NCI-H774 (cell line): ENCODE results near the gene CRYGD.
"Not testable (repeated sequence)": the region's sequence is repeated elsewhere in the genome, so short reads cannot be mapped to it uniquely, and the experiment has no call there.

Source experiments
- DNase-seq: peaks from one replicate; lab custom pipeline; 2025; lab: John Stamatoyannopoulos, UW

CRYGD gene

DNA sequence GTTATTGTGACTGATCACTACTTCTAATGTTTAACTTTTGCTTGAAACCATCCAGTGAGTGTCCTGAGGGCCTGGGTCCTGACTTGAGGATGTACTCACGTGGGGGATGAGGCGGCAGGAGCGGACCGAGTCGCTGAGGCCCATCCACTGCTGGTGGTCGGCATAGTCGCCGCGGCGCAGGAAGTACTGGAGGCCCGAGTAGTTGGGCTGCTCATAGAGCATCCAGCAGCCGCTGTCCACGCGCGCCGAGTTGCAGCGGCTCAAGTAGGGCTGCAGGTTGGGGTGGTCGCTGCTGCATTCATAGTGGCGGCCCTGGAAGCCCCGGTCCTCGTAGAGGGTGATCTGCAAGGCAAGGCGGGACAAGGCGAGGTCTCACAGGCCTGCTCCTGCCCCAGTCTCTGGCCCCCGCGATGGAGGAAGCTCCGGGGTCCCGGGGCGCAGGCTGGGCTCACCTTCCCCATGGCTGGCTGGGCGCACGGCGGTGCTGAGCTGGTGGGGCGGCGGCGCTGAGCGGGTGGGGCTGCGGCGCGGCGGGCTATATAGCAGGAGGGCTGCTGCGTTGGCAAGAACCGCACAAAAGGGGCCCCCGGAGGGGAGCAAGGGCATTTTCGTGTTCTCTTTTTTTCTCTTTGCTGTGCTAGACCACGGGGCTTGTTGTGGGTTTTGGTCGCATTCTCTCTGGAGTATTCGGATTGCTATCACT, at the start of gene CRYGD:
Gene CRYGD, minus strand, starts transcription at position 512 of the 703 bp plus-strand sequence. Its CDS starts 51 bp downstream, at position 461.
- not testable (repeated sequence) for DNase-seq

DNA sequence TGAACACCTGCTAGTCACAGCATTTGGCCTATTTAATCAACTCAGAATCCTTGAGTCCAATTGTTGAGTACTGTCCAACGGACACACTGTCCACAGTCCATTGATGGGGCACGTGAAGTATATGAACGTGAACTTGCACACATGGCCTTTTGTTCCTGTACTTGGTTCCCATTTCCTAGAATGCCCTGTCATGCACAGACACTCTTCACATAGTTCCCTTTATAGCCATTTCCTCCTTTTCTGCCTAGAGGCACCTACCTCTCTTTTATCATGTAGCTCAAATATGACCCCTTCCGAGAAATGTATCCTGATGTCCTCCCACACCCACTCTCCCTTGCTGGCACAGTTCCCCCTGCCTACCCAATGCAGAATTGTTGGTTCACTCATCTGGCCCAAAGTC, 47.8 kb upstream of the CRYGD start:
- DNase-seq = no peak

DNA sequence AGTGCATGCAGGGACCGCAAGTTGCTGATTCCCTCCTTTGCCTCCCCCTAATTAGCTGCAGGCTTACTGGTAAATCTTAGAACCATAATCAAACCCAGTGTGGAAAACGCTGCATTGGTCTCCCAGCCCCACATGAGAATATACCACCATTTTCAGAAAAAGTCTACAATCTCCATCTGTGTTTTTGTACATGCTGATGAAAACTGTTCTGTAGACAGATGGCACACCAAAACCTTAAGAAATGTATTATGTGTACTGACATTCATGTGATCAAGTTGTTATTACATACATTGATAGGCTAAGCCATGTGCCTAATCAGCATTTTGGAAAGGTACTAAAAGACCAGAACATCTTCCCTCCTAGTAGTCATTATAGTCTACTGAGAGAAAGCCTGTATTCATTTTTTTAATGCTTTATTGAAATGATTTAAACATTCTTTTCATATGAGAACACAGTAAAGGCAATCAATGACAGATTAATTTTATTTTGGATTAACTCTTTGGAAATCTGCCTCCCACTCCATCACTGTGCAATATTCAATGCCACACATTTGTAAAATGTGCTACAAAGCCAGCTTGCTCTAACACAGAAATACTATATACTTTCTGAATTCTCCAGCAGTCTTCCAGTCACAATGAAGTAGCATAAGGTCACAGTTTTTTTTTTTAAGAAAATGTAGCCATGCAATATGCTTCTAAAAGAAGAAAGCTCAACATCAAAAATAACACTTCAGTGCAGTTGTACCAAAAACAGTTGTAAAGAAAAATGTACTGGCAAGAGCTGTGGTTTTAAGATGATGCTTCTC, 40.8 kb upstream of the CRYGD start:
- DNase-seq = no peak

DNA sequence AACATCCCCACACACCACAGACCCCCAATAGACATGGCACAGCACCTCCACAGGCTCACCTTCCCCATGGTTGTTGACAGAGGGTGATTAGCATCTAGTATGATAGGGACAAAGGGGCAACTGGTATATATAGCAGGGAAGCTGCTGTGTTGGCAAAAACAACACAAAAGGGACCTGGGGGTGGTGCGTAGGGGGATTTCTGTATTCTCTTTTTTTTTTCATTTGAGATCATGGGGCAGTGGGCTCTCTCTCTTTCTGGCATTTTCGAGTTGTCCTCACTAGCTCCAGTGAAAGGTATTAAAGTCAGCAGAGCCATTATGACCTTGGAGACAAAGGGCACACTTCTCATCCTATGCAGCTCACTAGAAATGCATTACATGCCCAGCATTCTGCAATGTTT, 39.2 kb upstream of the CRYGD start, which contains the start of gene CRYGA:
Gene CRYGA, minus strand, starts transcription at position 101 of the 400 bp plus-strand sequence. Its CDS starts 33 bp downstream, at position 68.
- no peak for DNase-seq

DNA sequence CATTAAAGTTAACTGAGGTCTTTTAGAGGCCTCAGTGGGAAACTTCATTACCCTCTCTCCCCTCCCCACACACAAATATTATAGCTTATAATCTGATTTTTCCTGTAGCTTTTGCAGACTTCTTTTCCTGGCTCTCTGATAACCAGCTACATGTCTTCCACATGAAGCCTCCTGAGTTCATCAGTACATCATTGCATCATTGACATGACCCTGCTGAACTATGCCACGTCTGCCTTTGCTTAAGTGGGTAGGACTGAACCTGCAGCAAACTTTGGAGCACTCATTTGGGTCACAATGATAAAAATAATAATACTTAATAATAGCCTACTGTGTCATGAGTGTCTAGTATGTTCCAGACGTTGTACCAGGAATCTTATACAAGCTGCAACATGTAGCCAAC, 32.1 kb upstream of the CRYGD start:
- no peak for DNase-seq

DNA sequence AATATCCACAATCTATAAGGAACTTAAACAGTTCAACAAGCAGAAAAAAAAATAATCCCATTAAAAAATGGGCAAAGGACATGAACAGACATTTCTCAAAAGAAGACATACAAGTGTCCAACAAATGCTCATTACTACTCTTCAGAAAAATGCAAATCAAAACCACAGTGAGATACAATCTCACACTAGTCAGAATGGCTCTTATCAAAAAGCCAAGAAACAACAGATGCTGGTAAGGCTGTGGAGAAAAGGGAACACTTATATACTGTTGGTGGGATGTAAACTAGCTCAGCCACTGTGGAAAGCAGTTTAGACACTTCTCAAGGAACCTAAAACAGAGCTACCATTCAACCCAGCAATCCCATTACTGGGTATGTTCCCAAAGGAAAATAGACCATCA, 28.8 kb upstream of the CRYGD start:
- no peak for DNase-seq

DNA sequence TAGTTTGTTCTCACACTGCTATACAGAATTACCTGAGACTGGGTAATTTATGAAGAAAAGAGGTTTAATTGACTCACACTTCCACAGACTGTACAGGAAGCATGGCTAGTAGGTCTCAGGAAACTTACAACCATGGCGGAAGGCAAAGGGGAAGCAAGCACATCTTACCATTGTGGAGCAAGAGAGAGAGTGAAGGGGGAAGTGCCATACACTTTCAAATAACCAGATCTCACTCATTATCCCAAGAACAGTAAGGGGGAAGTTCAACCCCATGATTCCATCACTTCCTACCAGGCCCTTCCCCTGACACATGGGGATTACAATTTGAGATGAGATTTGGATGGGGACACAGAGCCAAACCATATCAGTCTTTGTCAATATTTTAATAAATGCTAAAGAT, 26.6 kb upstream of the CRYGD start:
- DNase-seq = no peak

DNA sequence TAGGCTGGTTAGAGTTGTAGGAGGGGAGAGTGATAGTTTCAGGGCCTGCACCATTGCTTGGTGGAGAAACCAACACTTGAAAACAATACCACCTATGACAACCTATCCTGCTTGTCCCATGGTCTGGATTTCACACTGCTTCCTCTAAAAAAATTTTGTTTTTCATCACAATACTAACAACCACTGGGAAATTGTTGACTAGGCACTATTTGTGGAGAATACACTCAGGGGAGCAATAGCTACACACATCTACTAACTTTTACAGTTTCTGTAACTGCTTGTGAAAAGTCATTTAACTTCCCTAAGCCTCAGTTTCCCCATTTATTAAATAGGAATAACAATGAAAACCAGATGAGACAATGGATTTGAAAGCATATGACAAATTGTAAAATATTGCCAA, 25.8 kb upstream of the CRYGD start:
- no peak for DNase-seq

DNA sequence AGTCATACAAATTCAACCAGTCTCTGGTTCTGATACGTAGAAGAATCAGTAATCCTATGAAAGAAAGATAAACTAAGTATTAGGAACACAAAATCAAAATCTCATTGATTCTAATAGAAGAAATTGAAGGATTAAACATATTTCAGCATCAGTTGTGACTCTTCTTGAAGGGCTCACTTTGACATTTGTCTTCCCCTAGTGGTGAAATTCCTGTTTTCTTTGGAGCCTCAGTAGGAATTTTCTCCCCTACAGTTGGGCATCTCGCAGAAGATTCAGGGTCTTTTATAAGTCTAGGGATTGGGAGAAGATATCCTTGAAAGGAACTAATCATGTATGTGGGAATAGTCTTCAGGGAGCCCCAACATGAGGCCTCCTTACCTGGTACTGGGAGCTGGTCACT, 24.5 kb upstream of the CRYGD start:
- no peak for DNase-seq

DNA sequence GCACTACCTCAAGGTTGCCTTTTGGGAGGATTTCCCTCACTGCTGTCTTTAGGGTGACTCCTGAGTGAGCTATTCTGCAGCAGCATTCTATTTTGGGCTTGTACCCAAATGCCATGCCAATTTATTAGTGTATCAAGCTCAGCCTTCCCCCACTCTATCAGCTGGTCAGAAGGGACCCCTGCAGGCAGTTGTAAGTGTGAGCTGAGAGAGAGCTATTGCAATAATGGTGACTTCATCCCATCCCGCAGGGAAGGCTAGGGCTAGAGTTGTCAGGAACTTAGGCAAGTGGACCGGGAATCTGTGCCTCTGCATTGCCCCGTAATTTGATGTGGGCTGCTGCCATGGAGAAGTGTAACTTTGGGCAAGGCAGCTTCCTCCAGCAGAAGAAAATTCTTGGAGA, 23.4 kb upstream of the CRYGD start:
- no peak for DNase-seq

DNA sequence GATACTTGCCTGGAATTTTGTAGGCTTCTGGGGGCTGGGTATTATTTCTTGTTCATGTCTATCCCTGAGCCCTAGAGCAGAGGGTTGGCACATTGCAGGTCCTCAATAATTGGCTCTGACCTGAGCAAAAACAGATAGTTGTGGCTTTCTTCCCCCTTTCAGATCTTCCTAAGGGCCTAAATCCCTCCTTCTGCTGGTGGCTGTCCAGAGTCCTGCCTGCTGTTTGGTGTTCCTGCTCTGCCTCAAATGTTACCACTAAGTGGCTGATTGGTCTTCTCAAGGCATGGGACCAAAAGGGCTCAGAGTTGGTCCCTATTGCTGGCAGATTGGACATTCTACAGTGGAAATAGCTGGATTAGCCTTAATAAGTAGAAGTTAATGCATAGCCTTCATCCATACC, 22.7 kb upstream of the CRYGD start:
- no peak for DNase-seq

DNA sequence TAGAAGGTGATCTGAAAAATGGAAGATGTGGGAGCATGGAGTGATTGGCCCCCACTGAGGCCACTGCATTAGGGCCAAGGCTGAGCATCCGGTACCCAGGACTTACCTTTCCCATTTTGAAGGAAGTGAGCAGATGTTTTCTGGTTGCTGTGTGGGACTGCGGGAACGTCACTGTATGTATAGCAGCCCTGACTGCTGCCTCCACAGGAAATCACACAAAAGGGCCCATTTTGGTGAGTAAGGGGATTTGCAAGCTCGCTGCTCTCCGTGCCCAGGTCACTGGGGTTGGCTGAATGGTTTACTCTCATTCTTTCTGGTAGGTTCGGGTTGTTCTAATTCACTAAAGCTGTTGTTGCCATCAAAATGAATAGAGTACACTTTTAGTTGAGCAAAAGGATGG, 21.7 kb upstream of the CRYGD start, which contains the start of gene CRYGB:
Gene CRYGB, minus strand, starts transcription at position 153 of the 400 bp plus-strand sequence. Its CDS starts 38 bp downstream, at position 115.
- DNase-seq = no peak

DNA sequence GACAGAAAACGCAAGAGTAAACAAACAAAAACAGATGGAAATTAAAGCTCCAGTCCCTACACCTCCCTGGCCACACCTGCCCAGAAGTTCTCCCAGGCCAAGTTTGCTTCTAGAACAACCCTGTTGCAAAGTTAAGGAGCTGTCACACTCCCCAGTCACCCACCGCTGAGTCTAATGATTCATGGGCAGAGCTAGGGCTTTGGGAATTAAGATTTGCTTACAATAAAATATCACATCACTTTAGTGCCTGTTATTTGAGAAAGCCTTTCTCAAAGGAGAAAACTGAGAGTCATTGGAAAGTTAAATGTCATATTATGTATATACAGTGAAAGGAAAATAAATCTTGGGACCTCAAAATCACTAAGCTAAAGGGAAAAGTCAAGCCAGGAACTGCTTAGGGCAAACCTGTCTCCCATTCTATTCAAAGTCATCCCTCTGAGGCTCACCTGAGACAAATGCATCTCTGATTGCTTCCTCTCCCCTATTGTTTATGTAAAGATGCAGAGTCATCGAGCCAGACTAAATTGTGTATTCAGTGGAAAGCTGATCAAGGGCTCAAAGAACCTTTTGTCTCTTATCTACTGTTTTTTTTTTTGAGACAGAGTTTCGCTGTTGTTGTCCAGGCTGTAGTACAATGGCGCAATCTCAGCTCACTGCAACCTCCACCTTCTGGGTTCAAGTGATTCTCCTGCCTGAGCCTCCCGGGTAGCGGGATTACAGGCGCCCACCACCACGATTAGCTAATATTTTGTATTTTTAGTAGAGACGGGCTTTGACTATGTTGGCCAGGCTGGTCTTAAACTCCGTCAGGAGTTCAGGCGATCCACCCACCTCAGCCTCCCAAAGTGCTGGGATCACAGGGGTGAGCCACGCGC, 18.8 kb upstream of the CRYGD start:
- DNase-seq = no peak

DNA sequence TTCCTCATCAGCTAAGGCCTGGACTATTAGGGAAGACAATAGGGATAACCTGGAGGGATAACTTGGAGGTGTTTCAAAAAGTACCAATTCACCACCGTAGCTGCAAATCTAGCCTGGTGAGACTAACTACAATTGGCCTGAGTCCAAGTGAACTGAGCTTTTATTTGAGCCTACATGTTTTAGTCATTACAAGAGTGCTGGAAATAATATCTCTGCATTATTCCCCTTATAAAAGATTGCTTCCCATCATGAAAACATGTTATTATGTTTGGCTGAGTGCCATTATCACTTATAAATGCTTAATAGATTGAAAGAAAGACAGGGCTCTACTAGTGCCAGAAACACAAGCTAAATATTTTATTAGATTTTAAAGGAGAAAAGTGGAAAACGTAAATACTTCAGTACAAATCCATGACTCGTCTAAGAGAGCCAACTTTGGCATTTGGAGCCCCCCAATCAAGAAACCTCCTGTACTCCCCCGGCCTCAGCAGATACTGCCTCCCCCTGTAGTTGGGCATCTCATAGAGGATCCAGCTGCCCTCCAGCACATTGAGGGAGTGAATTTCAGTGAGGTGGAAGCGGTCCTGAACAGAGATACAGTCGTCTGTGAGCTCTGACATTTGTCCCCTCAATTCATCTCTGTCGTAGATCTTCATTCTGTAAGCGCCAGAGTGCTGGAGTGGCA, 18.1 kb upstream of the CRYGD start:
- peak; percentile 39 for DNase-seq

DNA sequence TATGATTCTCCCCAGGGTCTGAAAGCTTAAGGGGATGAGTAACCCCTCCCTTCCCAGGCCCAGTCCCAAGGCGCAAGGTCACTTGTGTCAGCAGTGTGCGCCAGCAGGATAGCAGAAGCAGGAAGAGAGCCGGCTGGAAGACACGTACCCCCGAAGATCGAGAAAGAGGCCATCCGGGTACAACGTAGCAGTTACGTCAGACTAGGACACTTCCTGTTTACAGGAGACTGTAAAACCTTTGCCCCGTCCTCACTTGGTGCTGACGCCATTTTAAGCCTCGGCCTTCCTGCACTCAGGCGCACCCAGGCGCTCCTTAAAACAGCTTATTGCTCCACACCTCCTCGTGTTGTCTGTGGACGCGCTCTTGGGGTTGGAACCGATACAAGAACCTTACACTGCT, 15.1 kb upstream of the CRYGD start:
- no peak for DNase-seq

DNA sequence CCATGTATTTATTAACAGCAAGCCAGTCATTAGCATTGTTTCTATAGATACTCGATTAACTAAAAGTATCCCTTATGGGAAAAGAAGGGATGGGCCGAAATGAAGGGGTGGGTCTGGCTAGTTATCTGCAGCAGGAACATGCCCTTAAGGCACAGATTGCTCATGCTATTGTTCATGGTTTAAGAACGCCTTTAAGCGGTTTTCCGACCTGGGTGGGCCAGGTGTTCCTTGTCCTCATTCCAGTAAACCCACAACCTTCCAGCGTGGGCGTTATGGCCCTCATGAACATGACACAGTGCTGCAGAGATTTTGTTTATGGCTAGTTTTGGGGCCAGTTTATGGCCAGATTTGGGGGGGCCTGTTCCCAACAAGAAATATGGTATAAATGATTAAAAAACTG, 14.0 kb upstream of the CRYGD start:
- not testable (repeated sequence) for DNase-seq

DNA sequence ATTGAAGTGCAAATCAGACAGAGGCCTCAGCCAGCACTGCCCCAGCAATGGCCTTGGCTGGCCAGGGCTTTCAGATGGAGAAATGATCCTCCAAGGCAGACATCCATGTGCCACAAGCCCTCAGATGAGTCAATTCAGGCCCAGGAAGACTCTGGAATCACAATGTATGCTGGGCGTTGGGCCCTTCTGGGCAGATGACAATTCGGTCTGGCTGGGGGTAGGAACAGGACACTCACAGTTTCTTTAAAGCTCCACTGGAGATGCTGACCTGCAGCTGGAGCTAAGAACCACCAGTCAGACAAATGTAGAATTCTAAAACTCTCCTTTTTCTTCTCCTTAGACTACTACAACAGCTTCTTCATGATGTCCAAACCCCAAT, 12.4 kb upstream of the CRYGD start:
- DNase-seq = no peak

DNA sequence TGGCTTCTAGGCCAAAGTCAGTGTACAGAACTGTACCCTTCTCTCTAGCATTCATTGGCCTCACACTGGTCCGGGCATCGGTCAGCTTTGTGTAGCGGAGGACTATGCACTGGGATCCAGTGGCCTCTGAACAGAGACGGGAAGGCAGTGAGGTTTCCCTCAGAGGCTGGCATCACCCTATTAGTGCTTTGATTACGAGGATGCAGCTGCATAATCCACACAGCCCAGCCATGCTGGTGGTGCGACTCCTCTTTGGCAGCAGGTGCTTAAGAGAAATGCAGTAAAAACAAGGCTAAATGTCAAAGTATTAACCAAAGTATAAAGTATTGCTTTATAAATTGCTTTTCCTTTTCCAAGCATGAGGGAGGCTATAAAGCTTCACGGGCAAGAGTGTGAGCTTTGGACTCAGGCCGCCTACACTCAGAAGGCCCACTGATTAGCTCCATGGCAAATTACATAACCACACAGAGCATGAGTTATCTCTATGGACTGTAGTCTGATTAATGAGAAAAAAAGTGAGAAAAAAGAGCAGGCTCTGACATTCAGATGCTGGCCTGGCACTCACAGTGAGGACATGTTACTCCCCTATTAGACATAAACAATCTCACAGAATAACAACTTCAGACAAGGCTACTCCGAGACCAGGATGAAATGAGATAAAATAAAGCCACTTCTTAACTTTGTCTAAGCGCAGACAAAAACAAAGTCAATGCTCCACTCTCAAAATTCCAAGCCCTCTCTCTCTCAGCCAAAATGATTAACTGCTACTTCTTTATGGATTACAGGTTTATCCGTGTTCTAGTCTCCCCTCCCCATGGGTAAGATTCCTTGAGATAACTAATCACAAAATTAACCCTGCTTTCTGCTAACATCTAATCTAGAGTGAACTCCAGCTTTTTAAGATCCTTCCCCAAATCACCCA, 11.7 kb upstream of the CRYGD start:
- no peak for DNase-seq

DNA sequence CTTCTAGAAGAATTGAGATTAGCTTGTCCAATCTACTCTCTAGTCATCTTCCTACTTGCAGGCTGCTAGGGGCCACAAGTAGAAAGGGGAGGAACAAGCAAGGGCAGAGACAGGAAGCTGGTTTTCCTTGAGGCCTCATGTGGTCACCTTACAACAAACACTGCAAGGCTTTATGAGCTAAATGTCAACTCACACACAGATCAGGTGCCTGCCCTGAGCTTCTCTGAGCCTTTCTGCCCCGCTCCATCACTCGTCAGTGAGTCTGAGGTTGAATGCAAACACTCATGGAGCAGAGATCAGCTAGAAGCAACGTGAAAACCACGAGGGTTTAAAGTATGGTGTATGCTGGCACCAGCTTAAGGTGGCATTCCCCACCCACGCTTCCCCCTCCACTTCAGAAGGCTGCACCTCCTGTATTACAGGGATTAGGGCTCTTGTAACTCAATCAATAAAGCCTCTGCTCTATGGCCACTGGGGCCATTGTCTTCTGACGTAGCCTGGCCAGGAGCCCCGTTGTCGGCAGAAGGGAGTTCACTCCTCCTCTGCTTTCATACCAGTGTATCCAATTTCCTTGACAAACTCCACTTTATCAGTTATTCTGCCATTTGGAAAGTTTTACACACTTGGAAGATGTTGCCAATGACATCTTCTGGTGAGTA, 10.7 kb upstream of the CRYGD start:
- DNase-seq = no peak

DNA sequence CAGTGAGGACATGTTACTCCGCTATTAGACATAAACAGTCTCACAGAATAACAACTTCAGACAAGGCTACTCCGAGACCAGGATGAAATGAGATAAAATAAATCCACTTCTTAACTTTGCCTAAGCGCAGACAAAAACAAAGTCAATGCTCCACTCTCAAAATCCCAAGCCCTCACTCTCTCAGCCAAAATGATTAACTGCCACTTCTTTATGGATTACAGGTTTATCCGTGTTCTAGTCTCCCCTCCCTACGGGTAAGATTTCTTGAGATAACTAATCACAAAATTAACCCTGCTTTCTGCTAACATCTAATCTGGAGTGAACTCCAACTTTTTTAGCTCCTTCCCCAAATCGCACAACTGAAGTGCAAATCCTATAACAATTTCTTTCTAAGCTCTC, 6.4 kb upstream of the CRYGD start:
- no peak for DNase-seq
